ENCODE results near the gene TSPAN32.

DNA sequence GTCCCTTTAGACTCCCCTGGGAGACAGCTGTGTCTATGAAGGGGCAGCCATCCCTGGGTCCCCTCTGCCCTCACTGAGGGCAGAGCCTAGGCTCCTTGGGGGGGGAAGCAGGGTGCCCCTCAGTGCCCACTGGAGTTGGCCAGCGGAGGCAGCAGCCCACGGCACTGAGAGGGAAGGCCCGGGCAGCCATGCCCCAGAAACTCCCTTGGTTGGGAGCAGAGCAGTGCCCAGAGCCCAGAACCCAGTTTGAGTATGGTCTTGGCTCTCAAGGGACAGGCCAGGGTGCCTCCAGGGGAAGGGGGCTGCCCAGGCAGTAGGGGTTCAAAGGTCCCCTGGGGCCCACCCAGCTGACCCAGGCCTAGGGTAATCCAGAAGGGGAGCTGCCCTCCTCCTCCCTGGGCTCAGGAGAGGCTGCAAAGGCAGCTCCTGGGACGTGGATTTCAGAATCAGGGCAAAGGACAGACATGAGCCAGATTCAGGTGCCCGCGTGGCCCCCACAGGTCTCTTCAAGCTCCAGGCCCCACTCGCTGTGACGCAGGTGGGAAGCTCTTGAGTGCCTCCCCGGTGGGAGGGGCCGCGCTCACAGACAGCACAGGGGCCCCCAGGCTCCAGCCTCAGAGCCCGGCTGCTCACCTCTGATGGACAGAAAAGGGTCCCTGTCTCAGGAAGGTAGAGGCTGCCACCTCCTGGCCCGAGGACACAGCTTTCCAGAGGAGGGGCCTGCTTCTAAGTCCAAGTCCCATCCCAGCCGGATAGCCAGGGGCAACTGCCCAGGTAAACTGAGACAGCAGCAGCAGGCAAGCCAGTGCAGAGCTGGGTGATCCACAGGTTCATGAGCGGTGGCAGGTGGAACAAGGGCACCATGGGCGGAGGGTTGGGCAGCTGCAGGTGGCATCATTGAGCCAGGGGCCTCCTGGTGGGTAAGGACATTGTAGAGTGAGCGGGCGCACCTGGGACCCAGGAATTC is 2.7 kb upstream of the TSPAN32 start:
- TF ChIP-seq, protein P1, sequence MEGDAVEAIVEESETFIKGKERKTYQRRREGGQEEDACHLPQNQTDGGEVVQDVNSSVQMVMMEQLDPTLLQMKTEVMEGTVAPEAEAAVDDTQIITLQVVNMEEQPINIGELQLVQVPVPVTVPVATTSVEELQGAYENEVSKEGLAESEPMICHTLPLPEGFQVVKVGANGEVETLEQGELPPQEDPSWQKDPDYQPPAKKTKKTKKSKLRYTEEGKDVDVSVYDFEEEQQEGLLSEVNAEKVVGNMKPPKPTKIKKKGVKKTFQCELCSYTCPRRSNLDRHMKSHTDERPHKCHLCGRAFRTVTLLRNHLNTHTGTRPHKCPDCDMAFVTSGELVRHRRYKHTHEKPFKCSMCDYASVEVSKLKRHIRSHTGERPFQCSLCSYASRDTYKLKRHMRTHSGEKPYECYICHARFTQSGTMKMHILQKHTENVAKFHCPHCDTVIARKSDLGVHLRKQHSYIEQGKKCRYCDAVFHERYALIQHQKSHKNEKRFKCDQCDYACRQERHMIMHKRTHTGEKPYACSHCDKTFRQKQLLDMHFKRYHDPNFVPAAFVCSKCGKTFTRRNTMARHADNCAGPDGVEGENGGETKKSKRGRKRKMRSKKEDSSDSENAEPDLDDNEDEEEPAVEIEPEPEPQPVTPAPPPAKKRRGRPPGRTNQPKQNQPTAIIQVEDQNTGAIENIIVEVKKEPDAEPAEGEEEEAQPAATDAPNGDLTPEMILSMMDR (IDR thresholded peaks at IDR 0.05; ENCODE audit: insufficient read depth, low read length), result no peak
- TF ChIP-seq POLR2AphosphoS5 (IDR thresholded peaks at IDR 0.05; ENCODE audit: low read depth) (no peak), GABPA (IDR thresholded peaks at IDR 0.05; ENCODE audit: low read depth) (no peak), SPI1 (IDR thresholded peaks at IDR 0.05; ENCODE audit: borderline replicate concordance, low read depth) (no peak)
- TF ChIP-seq, protein P2, sequence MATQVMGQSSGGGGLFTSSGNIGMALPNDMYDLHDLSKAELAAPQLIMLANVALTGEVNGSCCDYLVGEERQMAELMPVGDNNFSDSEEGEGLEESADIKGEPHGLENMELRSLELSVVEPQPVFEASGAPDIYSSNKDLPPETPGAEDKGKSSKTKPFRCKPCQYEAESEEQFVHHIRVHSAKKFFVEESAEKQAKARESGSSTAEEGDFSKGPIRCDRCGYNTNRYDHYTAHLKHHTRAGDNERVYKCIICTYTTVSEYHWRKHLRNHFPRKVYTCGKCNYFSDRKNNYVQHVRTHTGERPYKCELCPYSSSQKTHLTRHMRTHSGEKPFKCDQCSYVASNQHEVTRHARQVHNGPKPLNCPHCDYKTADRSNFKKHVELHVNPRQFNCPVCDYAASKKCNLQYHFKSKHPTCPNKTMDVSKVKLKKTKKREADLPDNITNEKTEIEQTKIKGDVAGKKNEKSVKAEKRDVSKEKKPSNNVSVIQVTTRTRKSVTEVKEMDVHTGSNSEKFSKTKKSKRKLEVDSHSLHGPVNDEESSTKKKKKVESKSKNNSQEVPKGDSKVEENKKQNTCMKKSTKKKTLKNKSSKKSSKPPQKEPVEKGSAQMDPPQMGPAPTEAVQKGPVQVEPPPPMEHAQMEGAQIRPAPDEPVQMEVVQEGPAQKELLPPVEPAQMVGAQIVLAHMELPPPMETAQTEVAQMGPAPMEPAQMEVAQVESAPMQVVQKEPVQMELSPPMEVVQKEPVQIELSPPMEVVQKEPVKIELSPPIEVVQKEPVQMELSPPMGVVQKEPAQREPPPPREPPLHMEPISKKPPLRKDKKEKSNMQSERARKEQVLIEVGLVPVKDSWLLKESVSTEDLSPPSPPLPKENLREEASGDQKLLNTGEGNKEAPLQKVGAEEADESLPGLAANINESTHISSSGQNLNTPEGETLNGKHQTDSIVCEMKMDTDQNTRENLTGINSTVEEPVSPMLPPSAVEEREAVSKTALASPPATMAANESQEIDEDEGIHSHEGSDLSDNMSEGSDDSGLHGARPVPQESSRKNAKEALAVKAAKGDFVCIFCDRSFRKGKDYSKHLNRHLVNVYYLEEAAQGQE (IDR thresholded peaks at IDR 0.05; ENCODE audit: insufficient replicate concordance, low read depth), result no peak
